Activated CD8-positive, alpha-beta memory T cell treated with anti-CD3 and anti-CD28 coated beads, Interleukin-2, amount 50 U/mL, for 24 hours (primary cell): ENCODE data around the gene GSTA2.
"Not testable (repeated sequence)": the region's sequence is repeated elsewhere in the genome, so short reads cannot be mapped to it uniquely, and the experiment has no call there.

ENCODE experiments used
- DNase-seq: peaks from one replicate; pipeline ENCODE4 v3.0.0-alpha.2; 2020; ENCODE audit errors: extremely low read depth

Gene GSTA2

GRCh38 chr6:52763322-52763916 lies at the start of gene GSTA2:
Gene GSTA2, minus strand, starts transcription at chr6:52763475. Its CDS starts 5,528 bp downstream, at chr6:52757947.
- DNase-seq: not testable (repeated sequence)

- DNase-seq: not testable (repeated sequence)
These were observed 46.5 kb upstream of the GSTA2 start for GRCh38 chr6:52809777-52810176.

DNA sequence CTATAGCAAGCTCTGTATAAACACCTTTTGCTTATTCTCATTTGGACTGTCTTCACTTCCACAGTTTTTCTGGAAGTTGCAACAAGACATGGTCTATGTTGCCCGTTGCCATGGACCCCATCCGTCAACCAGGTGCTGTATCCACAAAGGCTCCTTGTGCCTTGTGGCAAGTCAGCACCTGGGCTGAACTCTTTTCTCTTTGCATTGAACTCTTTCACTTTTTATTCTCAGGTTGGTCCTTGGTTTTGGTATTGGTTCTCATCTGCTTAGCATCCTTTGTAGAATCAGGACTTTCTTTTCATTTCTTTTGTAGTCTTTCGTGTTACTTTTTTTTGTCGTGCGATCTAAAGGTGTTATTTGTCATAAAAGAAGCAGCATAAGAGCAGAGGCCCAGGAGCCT lies 45.4 kb upstream of the GSTA2 start:
- DNase-seq: no peak

DNA sequence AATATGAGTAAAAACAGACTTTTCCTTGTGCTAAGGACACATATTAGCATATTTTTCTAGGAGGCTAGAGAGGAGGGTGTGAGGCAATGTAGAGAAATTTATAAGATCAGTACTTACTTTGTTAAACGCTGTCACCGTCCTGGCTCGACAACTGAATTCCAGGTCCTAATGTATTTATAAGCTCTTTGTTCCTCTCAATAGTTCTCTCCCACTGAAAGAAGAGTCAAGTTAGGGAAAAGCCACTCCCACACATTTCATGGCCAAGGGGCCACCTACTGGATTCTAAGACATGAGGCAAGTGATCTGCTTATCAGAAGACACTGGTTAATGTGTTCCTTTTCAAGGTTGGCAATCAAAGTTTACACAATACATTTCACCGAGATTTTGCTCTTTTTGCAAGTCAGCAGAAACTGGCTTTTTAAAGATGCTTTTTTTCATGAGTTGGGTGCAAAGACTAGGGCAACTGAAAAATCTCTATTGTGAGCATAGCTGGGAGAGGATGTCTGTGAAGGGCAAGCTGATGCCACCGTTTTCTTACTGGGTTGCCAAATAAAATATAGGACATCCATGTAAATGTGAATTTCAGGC lies 40.5 kb upstream of the GSTA2 start, which contains the start of gene GSTA1:
TSS of gene GSTA1 (minus strand) at position 149 of the 588 bp plus-strand sequence. CDS start 4,549 bp downstream, outside the sequence.
- not testable (repeated sequence) for DNase-seq

GRCh38 chr6:52802806-52803205 lies 39.5 kb upstream of the GSTA2 start:
- no peak for DNase-seq

DNA sequence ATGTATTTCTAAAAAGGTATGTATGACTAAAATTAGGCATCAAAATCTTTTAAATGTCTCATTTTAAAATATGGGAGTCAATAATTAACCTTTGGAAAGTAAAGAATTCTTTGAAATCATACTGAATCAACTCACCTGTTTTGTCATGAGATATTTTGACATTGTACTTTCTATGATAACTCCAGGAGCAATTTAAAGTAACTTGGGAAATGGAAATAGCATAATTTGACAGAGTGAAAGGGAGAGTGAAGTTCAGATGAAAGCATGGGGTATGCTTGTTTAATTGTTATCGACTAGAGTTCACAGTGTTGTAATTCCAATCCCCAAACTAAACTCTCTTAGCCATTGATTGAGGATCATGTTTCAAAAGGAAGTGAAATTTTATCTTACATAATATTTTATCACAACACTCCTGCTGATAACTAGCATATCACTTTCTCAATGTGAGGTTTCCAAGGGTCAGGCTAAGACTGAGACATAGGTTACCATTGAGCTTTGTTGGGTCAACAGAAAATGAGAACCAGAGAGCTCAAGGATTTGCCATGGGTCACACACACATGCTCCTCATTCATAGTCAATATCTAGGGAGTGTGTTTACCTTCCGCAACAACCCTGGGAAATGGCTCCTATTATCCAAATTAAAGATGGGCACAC lies 38.0 kb upstream of the GSTA2 start:
- no peak for DNase-seq

DNA sequence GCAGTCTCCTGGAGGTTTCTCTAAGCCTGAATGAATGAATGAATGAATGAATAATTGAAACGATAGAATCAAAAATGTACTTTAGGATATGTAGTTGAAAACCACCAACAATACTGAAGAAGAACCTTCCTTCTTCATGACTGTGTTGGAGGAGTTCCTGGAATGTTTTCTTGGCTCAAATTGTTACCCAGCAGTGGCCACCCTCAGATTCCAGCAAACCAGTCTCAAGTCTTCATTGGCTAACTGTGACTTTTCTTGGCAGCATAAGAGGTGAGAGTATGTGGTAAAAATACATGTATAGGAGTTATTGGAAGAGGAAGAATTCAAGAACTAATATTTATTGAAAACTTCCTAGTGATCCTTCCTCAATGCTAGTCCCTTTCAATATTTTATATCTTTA lies 36.0 kb upstream of the GSTA2 start:
- DNase-seq: not testable (repeated sequence)

DNA sequence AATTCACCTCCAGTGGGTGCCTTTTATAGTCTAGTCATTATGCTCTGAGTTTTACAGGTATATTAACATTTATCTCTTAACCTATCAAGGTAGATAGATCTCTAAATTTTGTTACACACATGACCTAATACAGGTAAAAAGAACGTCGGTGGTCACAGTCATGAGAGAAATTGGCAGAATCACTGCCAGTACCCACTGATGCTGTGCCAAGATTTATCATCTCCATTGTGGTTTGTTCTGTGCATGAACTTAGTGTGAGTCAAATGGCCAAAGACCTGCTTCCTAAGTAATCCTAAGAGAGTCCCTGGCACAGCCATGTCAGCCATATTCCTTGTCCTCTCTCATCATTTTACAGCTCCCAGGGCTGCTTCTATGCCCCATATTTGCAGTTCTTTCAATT lies 31.1 kb upstream of the GSTA2 start:
- not testable (repeated sequence) for DNase-seq

DNA sequence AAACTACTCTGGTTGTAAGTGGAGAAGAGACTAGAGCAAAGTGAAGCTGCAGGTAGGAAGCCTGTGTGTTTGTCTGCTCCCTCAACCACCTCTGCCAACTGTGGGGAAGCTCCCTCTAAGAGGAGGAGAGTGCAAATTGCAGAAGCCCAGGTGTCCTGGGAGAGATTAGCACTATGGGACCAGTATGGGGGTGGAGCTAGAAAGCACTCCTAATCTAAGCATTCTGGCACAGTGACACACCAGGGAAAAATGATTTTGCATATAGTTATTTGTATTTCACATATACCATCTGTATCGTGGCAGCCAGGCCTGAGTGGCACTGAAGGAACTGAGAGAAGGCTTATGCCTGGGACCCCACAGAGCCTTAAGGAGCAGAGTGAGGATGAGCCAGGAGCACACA lies 27.6 kb upstream of the GSTA2 start:
- DNase-seq: no peak

GRCh38 chr6:52789658-52790057 lies 26.4 kb upstream of the GSTA2 start:
- not testable (repeated sequence) for DNase-seq

DNA sequence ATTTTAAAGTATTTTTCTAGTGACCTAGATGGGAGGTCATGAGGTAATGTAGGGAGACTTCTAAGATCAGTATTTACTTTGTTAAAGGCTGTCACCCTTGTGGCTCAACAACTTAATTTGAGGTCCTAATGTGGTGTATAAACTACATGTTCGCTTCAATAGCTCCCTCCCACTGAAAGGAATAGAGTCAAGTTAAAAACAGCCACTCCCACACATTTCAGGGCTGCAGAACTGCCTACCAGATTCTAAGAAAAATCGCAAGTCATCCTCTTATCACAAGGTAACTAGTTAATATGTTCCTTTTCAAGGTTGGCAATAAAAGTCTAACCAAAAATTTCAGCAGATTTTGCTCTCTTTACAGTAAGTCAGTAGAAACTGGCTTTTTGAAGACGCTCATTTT lies 25.2 kb upstream of the GSTA2 start:
- no peak for DNase-seq

DNA sequence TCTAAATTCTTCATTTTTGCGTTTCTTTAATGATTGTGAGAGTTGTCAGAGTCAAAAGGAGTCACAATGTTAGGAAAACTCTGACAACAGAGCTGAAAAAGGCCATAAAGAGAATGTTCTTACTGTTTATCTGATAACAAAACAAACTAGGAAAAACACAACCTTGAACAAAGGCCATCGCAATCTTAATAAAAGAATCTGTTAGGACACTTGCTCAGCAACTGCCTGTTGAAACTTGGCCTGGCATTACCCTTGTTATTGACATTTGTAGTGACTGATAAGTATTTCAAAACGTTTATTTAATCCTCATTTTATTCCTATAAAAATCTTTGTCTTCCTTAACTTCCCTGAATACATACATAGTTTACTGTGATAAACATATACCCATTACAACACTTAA lies 24.6 kb upstream of the GSTA2 start:
- no peak for DNase-seq

DNA sequence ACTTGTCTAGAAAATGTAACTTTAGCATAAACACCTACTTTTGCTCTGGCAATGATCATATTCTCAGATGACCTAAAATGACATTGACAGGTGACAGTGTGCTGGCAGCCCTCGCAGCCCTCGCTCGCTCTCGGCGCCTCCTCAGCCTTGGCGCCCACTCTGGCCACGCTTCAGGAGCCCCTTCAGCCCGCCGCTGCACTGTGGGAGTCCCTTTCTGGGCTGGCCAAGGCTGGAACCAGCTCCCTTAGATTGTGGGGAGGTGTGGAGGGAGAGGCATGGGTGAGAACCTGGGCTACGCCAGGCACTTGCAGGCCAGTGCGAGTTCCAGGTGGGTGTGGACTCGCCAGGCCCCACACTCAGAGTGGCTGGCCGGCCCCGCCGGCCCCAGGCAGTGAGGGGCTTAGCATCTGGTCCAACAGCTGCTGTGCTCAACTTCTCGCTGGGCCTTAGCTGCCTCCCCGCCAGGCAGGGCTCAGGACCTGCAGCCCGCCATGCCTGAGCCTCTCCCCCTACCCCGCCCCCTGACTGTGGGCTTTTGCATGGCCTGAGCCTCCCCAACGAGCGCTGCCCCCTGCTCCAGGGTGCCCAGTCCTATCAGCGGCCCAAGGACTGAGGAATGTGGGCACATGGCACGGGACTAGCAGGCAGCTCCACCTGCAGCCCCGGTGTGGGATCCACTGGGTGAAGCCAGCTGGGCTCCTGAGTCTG lies 23.1 kb upstream of the GSTA2 start:
- no peak for DNase-seq

- DNase-seq: not testable (repeated sequence)
These were observed 19.5 kb upstream of the GSTA2 start for GRCh38 chr6:52782696-52783274.

- not testable (repeated sequence) for DNase-seq
These were observed 18.9 kb upstream of the GSTA2 start for GRCh38 chr6:52782209-52782608.

DNA sequence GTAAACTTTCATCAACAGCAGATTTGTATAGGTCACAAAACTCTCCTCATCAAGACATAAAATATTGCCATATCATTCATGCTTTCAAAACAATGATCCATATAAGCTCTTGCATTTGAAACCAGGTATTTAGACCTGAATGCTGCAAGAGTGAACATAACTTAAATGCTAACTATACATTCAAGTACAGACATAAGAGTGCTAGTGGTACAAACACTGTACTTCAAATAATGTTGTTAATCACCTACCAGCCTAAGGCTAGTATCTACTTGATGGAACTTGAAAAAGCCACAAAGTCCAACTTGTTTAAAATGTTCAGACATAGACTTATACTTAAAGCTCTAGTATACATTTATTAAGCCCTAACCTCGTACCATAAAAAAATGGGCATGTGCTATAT lies 16.0 kb upstream of the GSTA2 start:
- no peak for DNase-seq

- not testable (repeated sequence) for DNase-seq
These were observed 13.6 kb upstream of the GSTA2 start for GRCh38 chr6:52776711-52777351.

- not testable (repeated sequence) for DNase-seq
These were observed 6.1 kb upstream of the GSTA2 start for GRCh38 chr6:52769399-52769798.

DNA sequence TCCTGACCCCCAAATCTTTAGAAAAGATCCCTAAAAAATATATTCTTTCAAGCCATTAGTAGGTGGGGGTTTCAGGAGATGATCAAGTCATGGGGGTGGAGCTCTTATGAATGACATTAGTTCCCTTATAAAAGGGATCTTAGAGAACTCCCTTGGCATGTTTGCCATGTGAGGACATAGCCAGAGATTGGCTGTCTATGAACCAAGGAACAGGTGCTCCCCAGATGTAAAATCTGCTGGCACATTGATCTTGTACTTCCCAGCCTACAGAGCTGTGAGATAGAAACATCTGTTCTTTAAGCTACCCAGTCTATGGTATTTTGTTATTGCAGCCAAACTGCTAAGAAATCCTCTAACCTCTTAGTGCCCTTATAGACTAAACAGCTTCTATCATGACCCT lies 4.4 kb upstream of the GSTA2 start:
- not testable (repeated sequence) for DNase-seq

GRCh38 chr6:52761673-52762491 lies 1.4 kb downstream of the GSTA2 start:
- DNase-seq: not testable (repeated sequence)
